Astrocyte of the spinal cord (primary cell): ENCODE measurements around the gene FAXDC2.

Experiments used
- DNase-seq: peaks from one replicate; pipeline ENCODE4 v3.0.0; 2011; ENCODE audit warnings: low read depth, low spot score
- H3K4me3 ChIP-seq: 2 replicates; pipeline ENCODE4 v1.5.1; 2011; ENCODE audit warnings: low read depth, mild to moderate bottlenecking, low read length, moderate library complexity
- in situ Hi-C: cut with HindIII; loops from 2 replicates; pipeline ENCODE4 v1.10.0; 2017; ENCODE audit warnings: low sequenced_read_pairs
- TF ChIP-seq, protein P1 (sequence below): IDR thresholded peaks from 2 replicates; pipeline ENCODE4 v1.5.1; 2012; ENCODE audit warnings: low read depth, mild to moderate bottlenecking, low read length, inconsistent platforms

Gene FAXDC2

GRCh38 chr5:154783774-154784460 is 66.5 kb downstream of the FAXDC2 start:
- DNase-seq, result peak; percentile 25
- no peak overlapping the region for H3K4me3 ChIP-seq
- TF ChIP-seq, protein P1, sequence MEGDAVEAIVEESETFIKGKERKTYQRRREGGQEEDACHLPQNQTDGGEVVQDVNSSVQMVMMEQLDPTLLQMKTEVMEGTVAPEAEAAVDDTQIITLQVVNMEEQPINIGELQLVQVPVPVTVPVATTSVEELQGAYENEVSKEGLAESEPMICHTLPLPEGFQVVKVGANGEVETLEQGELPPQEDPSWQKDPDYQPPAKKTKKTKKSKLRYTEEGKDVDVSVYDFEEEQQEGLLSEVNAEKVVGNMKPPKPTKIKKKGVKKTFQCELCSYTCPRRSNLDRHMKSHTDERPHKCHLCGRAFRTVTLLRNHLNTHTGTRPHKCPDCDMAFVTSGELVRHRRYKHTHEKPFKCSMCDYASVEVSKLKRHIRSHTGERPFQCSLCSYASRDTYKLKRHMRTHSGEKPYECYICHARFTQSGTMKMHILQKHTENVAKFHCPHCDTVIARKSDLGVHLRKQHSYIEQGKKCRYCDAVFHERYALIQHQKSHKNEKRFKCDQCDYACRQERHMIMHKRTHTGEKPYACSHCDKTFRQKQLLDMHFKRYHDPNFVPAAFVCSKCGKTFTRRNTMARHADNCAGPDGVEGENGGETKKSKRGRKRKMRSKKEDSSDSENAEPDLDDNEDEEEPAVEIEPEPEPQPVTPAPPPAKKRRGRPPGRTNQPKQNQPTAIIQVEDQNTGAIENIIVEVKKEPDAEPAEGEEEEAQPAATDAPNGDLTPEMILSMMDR, result no peak
- in situ Hi-C loops, result no loop called here

- in situ Hi-C loops, result no loop called here
- TF ChIP-seq, protein P1, result no peak
- DNase-seq, result no peak
- H3K4me3 ChIP-seq, result no peak overlapping the region
Measured at GRCh38 chr5:154782812-154783592, 67.4 kb downstream of the FAXDC2 start.

- in situ Hi-C loops, result no loop called here
- TF ChIP-seq, protein P1, result no peak
- DNase-seq, result no peak
- H3K4me3 ChIP-seq, result no peak overlapping the region
Measured at GRCh38 chr5:154782326-154782725, 68.1 kb downstream of the FAXDC2 start.

DNA sequence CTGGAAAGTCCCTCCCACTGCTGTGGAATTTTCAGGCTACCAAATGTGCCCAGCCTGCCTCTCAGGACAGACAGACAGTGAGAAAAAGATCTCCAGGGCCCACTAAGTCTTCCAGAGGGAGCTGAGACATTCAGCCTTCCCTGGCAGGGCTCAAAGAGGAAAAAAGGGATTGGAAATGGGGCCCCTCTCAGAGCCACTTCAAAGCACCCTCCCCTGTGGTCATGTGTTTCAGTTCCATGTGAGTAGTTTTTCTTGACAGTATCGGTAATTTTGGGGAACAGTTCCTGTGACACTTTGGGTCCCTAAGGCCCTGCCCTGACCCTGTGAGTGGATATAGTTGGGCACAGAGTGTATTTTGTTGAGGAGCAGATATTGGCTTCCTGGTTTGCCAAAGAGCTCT is 70.3 kb downstream of the FAXDC2 start:
- TF ChIP-seq, protein P1, result no peak
- in situ Hi-C loops, result no loop called here
- H3K4me3 ChIP-seq, result no peak overlapping the region
- no peak for DNase-seq

- in situ Hi-C loops, result no loop called here
- peak; percentile 73 for DNase-seq
- TF ChIP-seq, protein P1, result no peak
- no peak overlapping the region for H3K4me3 ChIP-seq
Measured at GRCh38 chr5:154779105-154779504, 71.3 kb downstream of the FAXDC2 start.

- H3K4me3 ChIP-seq, result no peak overlapping the region
- in situ Hi-C loops, result no loop called here
- TF ChIP-seq, protein P1, result no peak
- no peak for DNase-seq
Measured at GRCh38 chr5:154778534-154778933, 71.9 kb downstream of the FAXDC2 start.
